Ascending aorta (tissue), 2 donors: Measurements from ENCODE around the gene SRL. TPM values are rescaled to one million over a fixed set of nuclear protein-coding genes. Genes with fewer than 3 reads are reported as not detected.

Experiments
- DNase-seq, 2 donors: peaks; one replicate each; pipeline ENCODE4 v3.0.0-alpha.2; 2019; ENCODE audit warnings: low spot score in 2 of 2
- H3K27ac ChIP-seq, 2 donors: fragments of 200-600 bp; sonication (generic); one replicate each; pipeline ENCODE4 v1.5.1; 2016 to 2017; ENCODE audit warnings: mild to moderate bottlenecking in 1 of 2
- H3K27me3 ChIP-seq: fragments of 200-600 bp; sonication (generic); one replicate; pipeline ENCODE4 v1.5.1; 2017
- H3K36me3 ChIP-seq, 2 donors: fragments of 200-600 bp; sonication (generic); one replicate each; pipeline ENCODE4 v1.5.1; 2016
- H3K4me1 ChIP-seq, 2 donors: fragments of 200-600 bp; sonication (generic); one replicate each; pipeline ENCODE4 v1.5.1; 2016 to 2017; ENCODE audit warnings: mild to moderate bottlenecking in 1 of 2
- H3K4me3 ChIP-seq, 2 donors: fragments of 200-600 bp; sonication (generic); one replicate each; pipeline ENCODE4 v1.5.1; 2016 to 2017; ENCODE audit warnings: mild to moderate bottlenecking in 1 of 2
- H3K9me3 ChIP-seq, 2 donors: fragments of 200-600 bp; sonication (generic); one replicate each; pipeline ENCODE4 v1.5.1; 2016
- intact Hi-C: fragments of 100-400 bp; cut with DNase I; formaldehyde crosslinking; loops from one replicate; pipeline ENCODE4 v1.15.1; 2023
- total RNA-seq: library from RNA; depleted of rRNA; stranded (reverse); fragments of >200 nt; gene quantifications from one replicate; pipeline ENCODE4 v1.1.0, GENCODE V29; 2016
- TF ChIP-seq, protein P1 (sequence below), 3 experiments: fragments of 200-600 bp in 2 of 3; fragments of 450-650 bp in 1 of 3; sonication (generic) in 2 of 3; IDR thresholded peaks; one replicate each; pipeline ENCODE4 v1.5.1; 2016 to 2019; ENCODE audit warnings: antibody characterized with exemption in 3 of 3, mild to moderate bottlenecking in 1 of 3, moderate library complexity in 1 of 3

Gene SRL
- total RNA-seq, 1 donor from 2014 or later: 15.6 TPM

DNA sequence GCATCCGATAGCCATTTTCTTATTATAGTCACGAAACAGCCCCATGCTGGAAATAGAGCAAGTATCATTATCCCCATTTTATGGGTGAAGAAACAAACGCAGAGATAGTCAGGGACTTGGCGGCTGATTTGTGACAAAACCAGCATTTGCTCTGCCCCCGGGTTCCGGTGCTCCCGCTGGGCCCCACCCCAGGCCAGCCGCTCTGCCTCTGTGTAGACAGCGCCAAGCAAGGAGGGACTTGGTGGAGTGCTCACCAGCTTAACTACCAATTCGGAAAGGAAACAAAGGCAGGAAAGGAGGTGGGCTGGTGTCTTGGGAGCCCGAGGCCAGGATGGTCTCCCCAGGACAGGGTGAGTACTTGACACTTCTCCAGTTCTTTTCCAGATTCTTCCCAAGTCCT lies 10.0 kb downstream of the SRL start:
- H3K4me1 ChIP-seq: no peaks in the 10 kb centered on the region
- TF ChIP-seq, protein P1, sequence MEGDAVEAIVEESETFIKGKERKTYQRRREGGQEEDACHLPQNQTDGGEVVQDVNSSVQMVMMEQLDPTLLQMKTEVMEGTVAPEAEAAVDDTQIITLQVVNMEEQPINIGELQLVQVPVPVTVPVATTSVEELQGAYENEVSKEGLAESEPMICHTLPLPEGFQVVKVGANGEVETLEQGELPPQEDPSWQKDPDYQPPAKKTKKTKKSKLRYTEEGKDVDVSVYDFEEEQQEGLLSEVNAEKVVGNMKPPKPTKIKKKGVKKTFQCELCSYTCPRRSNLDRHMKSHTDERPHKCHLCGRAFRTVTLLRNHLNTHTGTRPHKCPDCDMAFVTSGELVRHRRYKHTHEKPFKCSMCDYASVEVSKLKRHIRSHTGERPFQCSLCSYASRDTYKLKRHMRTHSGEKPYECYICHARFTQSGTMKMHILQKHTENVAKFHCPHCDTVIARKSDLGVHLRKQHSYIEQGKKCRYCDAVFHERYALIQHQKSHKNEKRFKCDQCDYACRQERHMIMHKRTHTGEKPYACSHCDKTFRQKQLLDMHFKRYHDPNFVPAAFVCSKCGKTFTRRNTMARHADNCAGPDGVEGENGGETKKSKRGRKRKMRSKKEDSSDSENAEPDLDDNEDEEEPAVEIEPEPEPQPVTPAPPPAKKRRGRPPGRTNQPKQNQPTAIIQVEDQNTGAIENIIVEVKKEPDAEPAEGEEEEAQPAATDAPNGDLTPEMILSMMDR (IDR thresholded peaks at IDR 0.05): no peak
- H3K9me3 ChIP-seq: no peaks in the 10 kb centered on the region
- H3K27ac ChIP-seq: no peak overlapping the region
- intact Hi-C loops: loop anchor here (10.0 kb wide), 1 partner anchor 67 kb away; no protein-coding TSS in a partner anchor
- DNase-seq: no peak
- H3K27me3 ChIP-seq: no peaks in the 10 kb centered on the region
- H3K36me3 ChIP-seq: no peaks in the 10 kb centered on the region
- H3K4me3 ChIP-seq: no peak overlapping the region

DNA sequence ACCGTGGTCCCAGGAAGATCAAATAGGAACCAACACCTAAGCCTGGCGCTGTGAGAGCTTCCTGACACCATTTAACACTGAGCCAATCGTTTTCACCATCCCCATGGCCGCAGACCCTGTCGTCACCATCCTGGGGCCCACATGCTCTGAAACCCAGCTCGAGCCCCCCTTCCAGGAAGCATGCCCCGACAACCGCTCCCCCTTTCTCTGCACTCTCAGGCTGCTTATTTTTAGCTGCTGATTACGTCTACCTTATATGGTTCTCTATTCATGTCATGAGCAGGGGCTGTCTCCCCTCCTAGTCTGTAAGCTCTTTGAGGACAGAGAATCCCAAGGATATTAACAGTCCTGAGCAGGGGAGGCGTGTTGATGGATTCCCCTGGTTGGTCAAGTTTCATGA lies 10.5 kb downstream of the SRL start:
- Histone ChIP-seq H3K4me3 (no peak overlapping the region), H3K4me1 (no peaks in the 10 kb centered on the region), H3K27me3 (no peaks in the 10 kb centered on the region), H3K9me3 (no peaks in the 10 kb centered on the region), H3K36me3 (no peaks in the 10 kb centered on the region), H3K27ac (no peak overlapping the region)
- DNase-seq: no peak
- intact Hi-C loops: loop anchor here (10.0 kb wide), 1 partner anchor 67 kb away; no protein-coding TSS in a partner anchor
- TF ChIP-seq, protein P1 (IDR thresholded peaks at IDR 0.05): no peak

DNA sequence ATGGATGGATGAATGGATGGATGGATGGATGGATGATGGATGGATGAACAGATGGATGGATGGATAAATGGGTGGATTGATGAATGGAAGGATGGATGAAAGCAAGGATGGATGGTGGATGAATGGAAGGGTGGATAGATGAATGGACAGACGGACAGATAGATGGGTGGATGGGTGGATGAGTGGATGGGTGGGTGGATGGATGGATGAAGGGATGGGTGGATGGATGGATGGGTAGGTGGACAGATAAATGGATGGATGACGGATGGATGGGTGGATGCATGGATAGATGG lies 14.9 kb downstream of the SRL start:
- Histone ChIP-seq H3K4me3 (no peak overlapping the region), H3K9me3 (no peaks in the 10 kb centered on the region), H3K36me3 (no peaks in the 10 kb centered on the region), H3K4me1 (no peaks in the 10 kb centered on the region), H3K27me3 (no peaks in the 10 kb centered on the region), H3K27ac (no peak overlapping the region)
- DNase-seq: no peak
- intact Hi-C loops: no loop called here
- TF ChIP-seq, protein P1 (IDR thresholded peaks at IDR 0.05): no peak

DNA sequence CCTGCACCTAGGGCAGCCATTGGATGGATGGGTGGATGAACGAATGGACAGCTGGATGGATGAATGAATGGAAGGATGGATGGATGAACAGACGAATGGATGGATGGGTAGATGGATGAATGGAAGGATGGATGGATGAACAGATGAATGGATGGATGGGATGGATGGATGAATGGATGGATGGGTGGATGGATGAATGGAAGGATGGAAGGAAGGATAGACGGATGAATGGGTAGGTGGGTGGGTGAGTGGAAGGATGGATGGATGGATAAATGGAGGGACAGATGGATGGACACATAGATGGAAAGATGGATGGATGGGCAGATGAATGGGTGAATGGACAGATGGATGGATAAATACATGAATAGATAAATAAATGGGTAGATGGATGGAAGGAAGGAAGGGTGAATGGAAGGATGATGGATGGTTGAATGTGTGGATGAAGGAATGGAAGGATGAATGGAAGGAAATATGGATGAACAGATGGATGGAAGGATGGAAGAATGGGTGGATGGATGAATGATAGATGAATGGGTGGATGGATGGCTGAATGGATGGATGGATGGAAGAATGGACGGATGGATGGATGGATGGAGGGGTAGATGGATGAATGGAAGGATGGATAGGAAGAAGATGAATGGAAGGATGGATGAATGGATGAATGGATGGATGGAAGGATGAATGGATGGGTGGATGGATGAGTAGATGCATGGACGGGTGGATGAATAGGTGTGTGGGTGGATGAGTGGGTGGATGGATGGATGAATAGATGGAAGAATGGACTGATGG lies 15.4 kb downstream of the SRL start:
- no peak for DNase-seq
- intact Hi-C loops: no loop called here
- TF ChIP-seq, protein P1 (IDR thresholded peaks at IDR 0.05): no peak
- H3K27ac ChIP-seq: no peak overlapping the region
- no peaks in the 10 kb centered on the region for H3K4me1 ChIP-seq
- H3K27me3 ChIP-seq: no peaks in the 10 kb centered on the region
- H3K9me3 ChIP-seq: no peaks in the 10 kb centered on the region
- H3K4me3 ChIP-seq: no peak overlapping the region
- H3K36me3 ChIP-seq: no peaks in the 10 kb centered on the region

DNA sequence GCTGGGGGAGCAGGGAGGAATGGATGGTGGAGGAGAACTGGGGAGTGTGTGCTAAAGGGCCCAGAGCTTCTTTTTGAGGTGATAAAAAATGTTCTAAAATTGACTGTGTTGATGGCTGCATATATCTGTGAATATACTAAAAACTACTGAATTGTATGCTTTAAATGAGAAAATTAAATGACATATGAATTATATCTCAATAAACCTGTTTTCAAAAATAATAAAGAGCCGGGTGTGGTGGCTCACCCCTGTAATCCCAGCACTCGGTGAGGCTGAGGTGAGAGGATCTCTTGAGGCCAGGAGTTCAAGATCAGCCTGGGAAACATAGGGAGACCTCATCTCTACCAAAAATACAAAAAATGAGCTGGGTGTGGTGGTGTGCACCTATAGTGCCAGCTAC lies 16.8 kb downstream of the SRL start:
- intact Hi-C loops: no loop called here
- TF ChIP-seq, protein P1 (IDR thresholded peaks at IDR 0.05): no peak
- no peaks in the 10 kb centered on the region for H3K9me3 ChIP-seq
- no peak overlapping the region for H3K4me3 ChIP-seq
- DNase-seq: no peak
- no peaks in the 10 kb centered on the region for H3K27me3 ChIP-seq
- H3K27ac ChIP-seq: no peak overlapping the region
- H3K4me1 ChIP-seq: no peaks in the 10 kb centered on the region
- no peaks in the 10 kb centered on the region for H3K36me3 ChIP-seq
